Lower lobe of right lung (tissue), 2 donors: ENCODE data around the gene ADCY7. TPM values are rescaled to one million over a fixed set of nuclear protein-coding genes. Genes with fewer than 3 reads are reported as not detected.
A peak's percentile ranks its signal among the peaks of the same experiment; 100 is the strongest.

ENCODE experiments used
- ATAC-seq, 2 donors: fragments of 200-7000 bp; cut with Tn5 transposase; one replicate each; pipeline ENCODE4 v1.9.1; 2020 to 2022; ENCODE audit warnings: mild to moderate bottlenecking in 2 of 2, moderate library complexity in 2 of 2
- DNase-seq: peaks from one replicate; pipeline ENCODE4 v3.0.0-alpha.2; 2020
- H3K27ac ChIP-seq: fragments of 200-600 bp; one replicate; pipeline ENCODE4 v1.8.0; 2022
- H3K27me3 ChIP-seq: fragments of 200-600 bp; one replicate; pipeline ENCODE4 v1.8.0; 2022; ENCODE audit warnings: low read depth
- H3K36me3 ChIP-seq: fragments of 200-600 bp; one replicate; pipeline ENCODE4 v1.8.0; 2022; ENCODE audit warnings: mild to moderate bottlenecking
- H3K4me1 ChIP-seq: fragments of 200-600 bp; one replicate; pipeline ENCODE4 v1.8.0; 2022
- H3K4me3 ChIP-seq: fragments of 200-600 bp; one replicate; pipeline ENCODE4 v1.8.0; 2022; ENCODE audit warnings: mild to moderate bottlenecking
- H3K9me3 ChIP-seq: fragments of 200-600 bp; one replicate; pipeline ENCODE4 v1.8.0; 2022
- CTCF ChIP-seq: fragments of 200-600 bp; IDR thresholded peaks from one replicate; pipeline ENCODE4 v1.8.0; 2022; ENCODE audit warnings: antibody characterized with exemption, mild to moderate bottlenecking
- intact Hi-C: fragments of 100-400 bp; cut with DNase I; formaldehyde crosslinking; loops from one replicate; pipeline ENCODE4 v1.11.0; 2022
- total RNA-seq: library from RNA; stranded (reverse); fragmentation: NEBNext Ultra II Directional; extraction: Animal tissue kit (Norgen Biotek cat#: 25700); gene quantifications from one replicate; pipeline ENCODE4 v1.2.1, GENCODE V29; 2021
- donor health status: DM: no; HTN: yes; CAD: no; lungs with severe emphysema.

ADCY7 gene
- total RNA-seq, 1 donor from 2014 or later = 115 TPM

- TF ChIP-seq CTCF = no peak
- DNase-seq (no peak), ATAC-seq (no peak)
- Histone ChIP-seq H3K27ac (no peak overlapping the region), H3K4me3 (no peak overlapping the region), H3K27me3 (no peaks in the 10 kb centered on the region), H3K9me3 (no peaks in the 10 kb centered on the region), H3K36me3 (peaks cover 94% of the 10 kb centered on the region), H3K4me1 (no peaks in the 10 kb centered on the region)
- intact Hi-C loops = no loop called here
Measured at GRCh38 chr16:50314665-50315064, 48.3 kb downstream of the ADCY7 start.

GRCh38 chr16:50315346-50315997 lies 49.1 kb downstream of the ADCY7 start:
- no peak for ATAC-seq
- peaks cover 97% of the 10 kb centered on the region for H3K36me3 ChIP-seq
- intact Hi-C loops = no loop called here
- peak; percentile 32 for DNase-seq
- no peaks in the 10 kb centered on the region for H3K9me3 ChIP-seq
- no peak overlapping the region for H3K4me3 ChIP-seq
- TF ChIP-seq CTCF = no peak
- H3K27ac ChIP-seq = no peak overlapping the region
- no peaks in the 10 kb centered on the region for H3K4me1 ChIP-seq
- H3K27me3 ChIP-seq = no peaks in the 10 kb centered on the region

GRCh38 chr16:50316102-50316847 lies 49.9 kb downstream of the ADCY7 start:
- Histone ChIP-seq H3K27ac (no peak overlapping the region), H3K4me1 (no peaks in the 10 kb centered on the region), H3K4me3 (no peak overlapping the region), H3K36me3 (peaks cover 99% of the 10 kb centered on the region), H3K27me3 (no peaks in the 10 kb centered on the region), H3K9me3 (no peaks in the 10 kb centered on the region)
- TF ChIP-seq CTCF = no peak
- DNase-seq (no peak), ATAC-seq (no peak)
- intact Hi-C loops = no loop called here

- no peak overlapping the region for H3K4me3 ChIP-seq
- no peaks in the 10 kb centered on the region for H3K9me3 ChIP-seq
- peaks cover 100% of the 10 kb centered on the region for H3K36me3 ChIP-seq
- TF ChIP-seq CTCF = no peak
- intact Hi-C loops = no loop called here
- H3K4me1 ChIP-seq = no peaks in the 10 kb centered on the region
- DNase-seq (no peak), ATAC-seq (peak; percentile 50 to 56)
- H3K27me3 ChIP-seq = no peaks in the 10 kb centered on the region
- no peak overlapping the region for H3K27ac ChIP-seq
Measured at GRCh38 chr16:50316848-50317630, 50.7 kb downstream of the ADCY7 start.

GRCh38 chr16:50318796-50319578 lies 52.6 kb downstream of the ADCY7 start:
- no peak for DNase-seq

More at GRCh38 chr16:50318796-50319578, 52.6 kb downstream of the ADCY7 start:
- Histone ChIP-seq H3K4me1 (no peaks in the 10 kb centered on the region), H3K27me3 (no peaks in the 10 kb centered on the region), H3K27ac (no peak overlapping the region), H3K4me3 (no peak overlapping the region), H3K9me3 (no peaks in the 10 kb centered on the region), H3K36me3 (peaks cover 100% of the 10 kb centered on the region)
- ATAC-seq = no peak
- intact Hi-C loops = no loop called here
- TF ChIP-seq CTCF = no peak
